GM21390 (cell line): ENCODE measurements around the gene PRSS3.
A peak's percentile ranks its signal among the peaks of the same experiment; 100 is the strongest.
"Not testable (repeated sequence)": the region's sequence is repeated elsewhere in the genome, so short reads cannot be mapped to it uniquely, and the experiment has no call there.

Experiments used
- ATAC-seq: cut with Tn5 transposase; IDR thresholded peaks from one replicate; pipeline ENCODE4 v1.9.1; 2021; ENCODE audit not compliant: unreplicated experiment

The PRSS3 gene

DNA sequence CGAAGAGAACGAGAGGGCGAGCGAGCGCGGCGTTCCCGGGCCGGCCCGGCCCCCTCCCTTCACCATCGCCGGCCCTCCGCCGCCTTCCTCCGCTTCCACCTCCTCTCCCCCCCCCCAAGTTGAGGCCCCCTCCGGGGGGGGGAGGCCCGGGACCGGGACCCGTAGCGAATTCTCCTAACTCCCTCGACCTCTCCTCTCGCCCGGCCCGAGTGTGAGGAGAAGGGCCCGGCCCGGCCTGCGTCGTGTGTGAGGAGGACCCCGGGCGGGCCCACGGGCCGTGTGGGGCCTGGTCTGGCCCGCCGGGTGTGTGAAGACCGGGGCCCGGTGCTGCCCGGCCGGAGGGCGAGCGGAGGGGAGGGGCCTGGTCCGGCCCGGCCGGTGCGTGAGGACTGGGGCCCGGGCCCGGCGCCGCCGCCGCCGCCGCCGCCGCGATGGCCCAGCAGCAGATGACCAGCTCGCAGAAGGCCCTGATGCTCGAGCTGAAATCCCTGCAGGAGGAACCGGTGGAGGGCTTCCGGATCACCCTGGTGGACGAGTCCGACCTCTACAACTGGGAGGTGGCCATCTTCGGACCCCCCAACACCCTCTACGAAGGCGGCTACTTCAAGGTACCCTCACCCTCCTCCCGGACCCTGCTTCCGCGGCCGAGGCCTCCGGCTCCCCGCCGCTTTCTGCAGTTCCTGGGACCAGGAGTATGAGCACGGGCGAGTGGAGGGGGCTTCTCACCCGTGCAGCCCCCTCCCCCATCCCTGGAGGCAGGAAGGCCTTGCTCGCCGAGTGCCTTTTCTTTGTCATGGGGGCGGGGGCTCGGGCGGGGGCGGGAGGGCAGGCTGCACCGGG, 22.2 kb downstream of the PRSS3 start:
- peak; percentile 18 for ATAC-seq

GRCh38 chr9:33818167-33818846, 22.9 kb downstream of the PRSS3 start:
- no peak for ATAC-seq

DNA sequence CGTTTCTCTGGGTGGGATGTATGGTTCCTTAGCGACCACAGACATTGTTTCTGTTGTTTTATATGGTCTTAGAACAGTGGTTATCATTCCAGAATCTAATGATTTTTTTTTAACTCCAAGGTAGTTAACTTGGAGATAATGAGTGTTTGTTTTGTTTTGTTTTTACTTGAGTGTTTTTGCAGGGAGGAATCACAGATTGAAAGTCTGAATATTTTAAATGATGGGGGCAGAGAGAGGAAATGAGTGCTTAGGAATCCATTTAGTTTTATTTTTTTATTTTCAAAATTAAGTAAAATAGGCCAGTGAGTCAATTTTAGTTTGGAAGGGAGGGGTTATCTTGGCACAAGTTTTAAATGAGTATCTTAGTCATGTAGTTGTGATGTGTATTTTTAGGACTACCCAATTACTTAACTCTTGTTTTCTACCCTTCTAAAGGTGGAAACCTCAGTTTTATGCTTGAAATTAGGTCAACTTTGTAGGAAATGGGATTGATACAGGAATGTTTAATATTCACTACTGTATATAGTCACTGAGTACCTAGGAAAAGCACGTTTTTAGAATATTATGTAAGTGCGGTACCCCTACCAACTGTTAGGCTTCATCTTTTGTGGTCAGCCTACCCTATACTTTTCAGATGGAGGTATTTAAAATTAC, 23.6 kb downstream of the PRSS3 start:
- ATAC-seq, result no peak

GRCh38 chr9:33820231-33820745, 24.9 kb downstream of the PRSS3 start:
- ATAC-seq, result no peak

DNA sequence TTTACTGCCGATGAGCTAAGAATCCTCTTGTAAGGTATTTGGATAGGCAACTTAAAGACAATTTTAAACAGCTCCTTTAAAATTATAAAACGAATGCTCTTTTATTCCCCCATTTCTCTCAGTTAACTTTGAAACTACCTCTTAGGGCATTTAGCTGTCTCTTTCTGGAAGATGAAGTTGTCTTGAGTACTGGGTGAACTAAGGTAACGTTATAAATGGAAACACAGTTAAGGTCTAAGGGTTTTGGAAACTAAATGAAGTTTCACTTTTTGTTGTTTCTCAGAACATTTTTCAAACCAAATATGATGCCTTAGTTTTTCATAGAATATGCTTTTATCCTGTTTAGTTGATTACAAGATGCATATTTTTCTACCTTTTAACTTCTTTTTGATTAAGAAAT, 28.4 kb downstream of the PRSS3 start:
- no peak for ATAC-seq

GRCh38 chr9:33827285-33827684, 31.9 kb downstream of the PRSS3 start:
- ATAC-seq, result not testable (repeated sequence)

- not testable (repeated sequence) for ATAC-seq
These were observed 34.4 kb downstream of the PRSS3 start for GRCh38 chr9:33829641-33830230.

GRCh38 chr9:33835625-33836260, 40.4 kb downstream of the PRSS3 start:
- no peak for ATAC-seq

DNA sequence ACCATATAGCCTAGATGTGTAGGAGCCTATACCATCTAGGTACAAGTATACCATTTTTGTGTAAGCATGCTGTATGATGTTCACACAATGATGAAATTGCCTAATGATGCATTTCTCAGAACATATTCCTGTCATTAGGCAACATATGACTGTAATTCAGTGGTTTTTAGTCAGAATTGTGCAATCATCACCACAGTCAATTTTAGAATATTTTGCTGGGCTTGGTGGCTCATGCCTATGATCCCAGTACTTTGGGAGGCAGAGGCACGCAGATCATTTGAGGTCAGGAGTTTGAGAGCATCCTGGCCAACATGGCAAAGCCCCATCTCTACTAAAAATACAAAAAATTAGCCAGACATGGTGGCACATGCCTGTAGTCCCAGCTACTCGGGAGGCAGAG, 40.9 kb downstream of the PRSS3 start:
- not testable (repeated sequence) for ATAC-seq

DNA sequence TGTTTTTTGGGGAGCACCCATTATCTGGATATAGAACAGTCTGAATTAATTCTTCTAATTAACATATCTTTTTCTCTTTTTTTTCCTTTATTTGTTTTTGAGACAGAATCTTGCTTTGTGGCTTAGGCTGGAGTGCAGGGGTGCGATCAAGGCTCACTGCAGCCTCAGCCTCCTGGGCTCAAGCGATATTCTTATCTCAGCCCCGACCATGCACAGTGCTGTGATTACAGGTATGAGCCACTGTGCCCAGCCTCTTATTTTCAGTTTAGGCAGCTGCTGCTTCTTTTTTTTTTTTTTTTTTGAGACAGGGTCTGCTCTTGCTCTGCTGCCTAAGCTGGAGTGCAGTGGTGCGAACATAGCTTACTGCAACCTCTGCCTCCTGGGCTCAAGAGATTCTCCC, 41.8 kb downstream of the PRSS3 start:
- no peak for ATAC-seq

DNA sequence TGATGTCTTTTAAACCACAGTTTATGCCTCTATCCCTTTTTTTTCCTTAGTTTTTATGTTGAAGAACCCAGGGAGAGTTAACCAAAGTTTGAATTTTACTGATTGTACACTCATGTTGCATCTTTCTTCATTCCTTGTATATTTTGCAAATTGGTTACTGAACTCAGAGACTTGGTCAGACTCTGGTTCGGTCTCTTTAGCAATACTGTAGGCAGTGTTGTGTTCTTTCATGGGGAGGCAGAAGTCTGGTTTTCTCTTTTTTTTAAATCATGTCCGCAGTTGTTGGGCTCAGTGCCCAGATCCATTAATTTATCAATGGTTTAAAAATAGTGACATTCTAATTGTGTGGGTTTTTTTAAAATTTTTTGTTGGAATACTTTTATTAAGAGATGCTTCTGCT, 45.0 kb downstream of the PRSS3 start:
- ATAC-seq, result no peak

- ATAC-seq, result no peak
These were observed 48.1 kb downstream of the PRSS3 start for GRCh38 chr9:33843312-33843961.

GRCh38 chr9:33846231-33846630, 50.9 kb downstream of the PRSS3 start:
- no peak for ATAC-seq

DNA sequence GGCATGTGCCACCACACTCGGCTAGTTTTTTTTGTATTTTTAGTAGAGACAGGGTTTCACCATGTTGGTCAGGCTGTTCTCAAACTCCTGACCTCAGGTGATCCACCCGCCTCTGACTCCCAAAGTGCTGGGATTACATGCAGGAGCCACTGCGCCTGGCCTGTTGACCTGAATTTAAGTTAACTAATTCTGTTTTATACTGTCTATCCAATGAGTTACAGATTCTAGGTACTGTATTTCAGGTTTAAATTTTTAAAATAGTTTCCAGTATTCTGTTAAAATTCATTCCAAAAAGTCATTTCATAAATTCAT, 52.5 kb downstream of the PRSS3 start:
- ATAC-seq, result not testable (repeated sequence)
